ENCODE measurements around the gene ANKRD34A. TPM values are rescaled to one million over a fixed set of nuclear protein-coding genes. Genes with fewer than 3 reads are reported as not detected.
A peak's percentile ranks its signal among the peaks of the same experiment; 100 is the strongest.

ANKRD34A gene
- total RNA-seq, 1 donor from 2014 or later, result 0.56 TPM

DNA sequence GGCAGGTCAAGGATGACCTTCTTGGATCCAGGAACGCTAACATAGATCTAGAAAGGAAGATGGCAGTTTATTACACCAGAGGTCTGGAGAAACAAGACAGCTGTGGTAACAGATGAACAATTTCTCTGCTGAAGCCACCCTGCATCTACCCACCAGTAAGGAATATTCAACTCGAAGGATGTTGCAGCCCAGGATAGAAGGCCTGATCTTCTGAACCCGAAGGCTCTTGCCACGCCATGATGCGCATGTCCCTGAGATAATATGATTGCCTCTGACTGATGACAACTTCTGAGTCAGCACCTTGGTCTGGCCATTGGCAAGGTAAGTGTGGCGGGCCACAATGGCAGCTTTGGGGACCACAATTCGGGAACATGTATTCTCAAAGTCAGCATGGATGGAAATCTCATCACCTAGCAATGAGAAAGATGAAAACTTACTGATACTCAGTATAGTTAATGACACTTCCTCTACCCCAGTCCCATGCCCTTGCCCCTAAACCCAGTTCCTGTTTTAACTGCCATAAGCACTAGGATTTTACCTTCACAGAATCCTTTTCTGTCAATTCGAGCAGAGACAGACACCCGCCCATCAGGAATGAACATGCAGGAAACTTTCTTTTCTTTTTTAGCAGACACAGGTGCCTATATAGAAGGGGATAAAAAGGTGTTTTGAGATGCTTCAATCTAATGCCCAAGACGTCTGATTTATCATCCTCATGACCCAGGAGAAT is 30.2 kb upstream of the ANKRD34A start:
- H3K9me3 Mint-ChIP-seq (ENCODE audit: unreplicated experiment), result no peaks in the 10 kb centered on the region
- TF ChIP-seq, protein P1, sequence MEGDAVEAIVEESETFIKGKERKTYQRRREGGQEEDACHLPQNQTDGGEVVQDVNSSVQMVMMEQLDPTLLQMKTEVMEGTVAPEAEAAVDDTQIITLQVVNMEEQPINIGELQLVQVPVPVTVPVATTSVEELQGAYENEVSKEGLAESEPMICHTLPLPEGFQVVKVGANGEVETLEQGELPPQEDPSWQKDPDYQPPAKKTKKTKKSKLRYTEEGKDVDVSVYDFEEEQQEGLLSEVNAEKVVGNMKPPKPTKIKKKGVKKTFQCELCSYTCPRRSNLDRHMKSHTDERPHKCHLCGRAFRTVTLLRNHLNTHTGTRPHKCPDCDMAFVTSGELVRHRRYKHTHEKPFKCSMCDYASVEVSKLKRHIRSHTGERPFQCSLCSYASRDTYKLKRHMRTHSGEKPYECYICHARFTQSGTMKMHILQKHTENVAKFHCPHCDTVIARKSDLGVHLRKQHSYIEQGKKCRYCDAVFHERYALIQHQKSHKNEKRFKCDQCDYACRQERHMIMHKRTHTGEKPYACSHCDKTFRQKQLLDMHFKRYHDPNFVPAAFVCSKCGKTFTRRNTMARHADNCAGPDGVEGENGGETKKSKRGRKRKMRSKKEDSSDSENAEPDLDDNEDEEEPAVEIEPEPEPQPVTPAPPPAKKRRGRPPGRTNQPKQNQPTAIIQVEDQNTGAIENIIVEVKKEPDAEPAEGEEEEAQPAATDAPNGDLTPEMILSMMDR (IDR thresholded peaks at IDR 0.05; ENCODE audit: unreplicated experiment), result no peak
- peaks cover 42% of the 10 kb centered on the region for H3K36me3 Mint-ChIP-seq (ENCODE audit: low read depth, unreplicated experiment)
- H3K4me3 Mint-ChIP-seq (ENCODE audit: unreplicated experiment), result peak overlapping the region; percentile 100
- peaks cover 52% of the 10 kb centered on the region for H3K4me1 Mint-ChIP-seq (ENCODE audit: unreplicated experiment)
- H3K27me3 Mint-ChIP-seq (ENCODE audit: unreplicated experiment), result peaks cover 5% of the 10 kb centered on the region
- DNase-seq (ENCODE audit: low spot score), result no peak
- no peak overlapping the region for H3K27ac Mint-ChIP-seq (ENCODE audit: unreplicated experiment)

DNA sequence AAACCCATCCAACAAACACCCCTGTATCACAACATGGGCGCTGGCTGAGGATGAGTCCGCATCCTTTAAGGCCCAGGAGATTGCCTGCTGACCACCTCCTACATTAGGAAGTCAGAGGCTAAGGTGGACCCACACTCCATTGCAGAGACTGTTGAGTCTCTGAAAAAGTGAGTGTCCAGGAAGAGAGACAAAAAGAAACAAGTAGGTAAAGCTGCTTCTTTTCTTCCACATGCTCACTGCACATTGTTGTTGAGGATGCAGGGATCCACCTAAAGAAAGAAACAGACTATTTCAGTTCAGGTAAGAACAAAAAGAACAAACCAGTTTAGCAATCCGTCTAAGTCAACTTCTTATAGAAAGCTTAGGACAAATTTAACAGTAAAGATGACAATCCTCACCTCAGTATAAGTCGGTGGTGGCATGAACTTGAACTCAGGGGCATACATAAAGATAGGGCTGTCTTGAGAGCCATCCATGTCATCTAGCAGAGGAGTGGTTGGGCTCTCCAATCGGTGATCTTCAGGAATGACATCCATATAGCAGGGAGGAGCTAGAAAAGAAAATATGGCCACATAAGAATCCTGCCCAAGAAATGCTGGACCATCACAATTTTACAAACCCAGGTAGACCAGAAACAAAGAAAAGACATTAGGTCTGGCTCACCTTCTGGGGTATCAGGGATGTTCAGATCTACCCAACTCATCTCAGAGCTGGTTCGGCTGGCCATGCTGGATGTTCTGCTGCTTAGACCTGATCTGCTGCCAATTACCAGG is 29.4 kb upstream of the ANKRD34A start:
- Mint-ChIP-seq H3K27me3 (ENCODE audit: unreplicated experiment) (peaks cover 7% of the 10 kb centered on the region), H3K4me1 (ENCODE audit: unreplicated experiment) (peaks cover 48% of the 10 kb centered on the region), H3K4me3 (ENCODE audit: unreplicated experiment) (peak overlapping the region; percentile 100), H3K27ac (ENCODE audit: unreplicated experiment) (peak overlapping the region; percentile 76), H3K36me3 (ENCODE audit: low read depth, unreplicated experiment) (peaks cover 42% of the 10 kb centered on the region), H3K9me3 (ENCODE audit: unreplicated experiment) (no peaks in the 10 kb centered on the region)
- TF ChIP-seq, protein P1 (IDR thresholded peaks at IDR 0.05; ENCODE audit: unreplicated experiment), result no peak
- no peak for DNase-seq (ENCODE audit: low spot score)

DNA sequence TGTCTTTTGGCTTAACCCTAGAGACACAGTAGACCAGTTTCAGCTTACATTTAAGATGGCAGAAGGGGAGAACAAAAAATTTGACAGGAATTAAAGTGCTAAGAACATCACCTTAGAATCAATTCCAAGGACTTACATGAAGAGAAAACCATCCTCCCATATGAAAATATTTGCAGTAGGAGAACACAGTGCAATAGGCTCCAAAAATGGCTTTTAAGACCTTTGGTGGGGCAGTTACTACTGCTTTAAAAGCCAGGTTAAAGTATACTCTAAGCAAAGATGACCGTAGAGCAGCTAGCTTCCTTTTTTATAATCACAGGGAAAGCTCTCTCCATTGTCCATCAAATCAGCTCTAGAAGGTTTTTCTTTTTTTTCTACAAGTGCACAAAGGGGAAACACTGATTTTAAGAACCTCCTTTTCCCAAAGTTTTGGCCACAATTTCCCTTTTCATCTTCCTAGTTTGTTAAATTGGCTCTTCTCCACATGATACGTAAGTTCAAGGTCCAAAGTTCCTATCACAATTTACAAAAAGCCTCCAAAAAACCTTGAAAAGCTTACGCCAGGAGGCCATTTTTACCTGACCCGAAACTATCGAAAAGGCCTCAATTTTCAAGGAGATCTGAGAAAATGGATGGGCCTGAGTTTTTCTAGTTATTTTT is 28.7 kb upstream of the ANKRD34A start:
- H3K27me3 Mint-ChIP-seq (ENCODE audit: unreplicated experiment), result peaks cover 7% of the 10 kb centered on the region

DNA sequence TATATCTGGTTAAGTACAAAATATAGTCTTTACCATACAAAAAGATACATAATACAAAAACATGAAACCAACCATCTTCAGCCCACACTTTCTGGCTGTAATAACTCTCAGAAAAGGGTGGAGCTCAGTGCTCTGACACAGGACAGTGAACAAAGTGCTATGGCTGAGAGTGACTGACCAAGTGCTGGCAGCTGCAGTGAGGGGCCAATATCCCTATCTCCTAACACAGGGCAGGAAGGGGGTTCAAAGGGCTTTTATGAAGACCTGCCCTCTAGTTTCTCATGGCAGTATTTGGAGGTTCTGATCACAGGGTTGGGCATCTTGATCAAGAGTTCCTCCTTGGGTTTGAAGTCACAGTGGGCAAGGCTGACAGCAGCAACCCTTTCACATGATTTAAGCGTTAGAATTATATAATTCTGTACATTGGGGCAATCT is 28.1 kb upstream of the ANKRD34A start:
- DNase-seq (ENCODE audit: low spot score), result no peak
- Mint-ChIP-seq H3K4me3 (ENCODE audit: unreplicated experiment) (peak overlapping the region; percentile 100), H3K9me3 (ENCODE audit: unreplicated experiment) (no peaks in the 10 kb centered on the region), H3K27ac (ENCODE audit: unreplicated experiment) (no peak overlapping the region), H3K4me1 (ENCODE audit: unreplicated experiment) (peaks cover 41% of the 10 kb centered on the region), H3K27me3 (ENCODE audit: unreplicated experiment) (peaks cover 7% of the 10 kb centered on the region), H3K36me3 (ENCODE audit: low read depth, unreplicated experiment) (peaks cover 42% of the 10 kb centered on the region)
- TF ChIP-seq, protein P1 (IDR thresholded peaks at IDR 0.05; ENCODE audit: unreplicated experiment), result no peak

More for the DNA sequence above, 28.7 kb upstream of the ANKRD34A start:
- TF ChIP-seq, protein P1 (IDR thresholded peaks at IDR 0.05; ENCODE audit: unreplicated experiment), result no peak
- no peak overlapping the region for H3K27ac Mint-ChIP-seq (ENCODE audit: unreplicated experiment)
- H3K4me3 Mint-ChIP-seq (ENCODE audit: unreplicated experiment), result peak overlapping the region; percentile 100
- no peak for DNase-seq (ENCODE audit: low spot score)
- peaks cover 42% of the 10 kb centered on the region for H3K36me3 Mint-ChIP-seq (ENCODE audit: low read depth, unreplicated experiment)
- H3K4me1 Mint-ChIP-seq (ENCODE audit: unreplicated experiment), result peaks cover 47% of the 10 kb centered on the region
- H3K9me3 Mint-ChIP-seq (ENCODE audit: unreplicated experiment), result no peaks in the 10 kb centered on the region
